Body of pancreas (tissue), 4 donors: ENCODE results near the gene ANAPC5.

Source experiments
- CTCF ChIP-seq, 7 experiments: fragments of 450-650 bp in 4 of 7; fragments of 200-600 bp in 3 of 7; sonication (generic) in 3 of 7; IDR thresholded peaks; one replicate each; pipeline ENCODE4 v1.5.1; 2016 to 2019; ENCODE audit warnings: antibody characterized with exemption in 7 of 7
- POLR2A ChIP-seq, 3 donors: fragments of 450-650 bp; IDR thresholded peaks; one replicate each; pipeline ENCODE4 v1.6.1; 2016; ENCODE audit warnings: antibody characterized with exemption in 3 of 3, mild to moderate bottlenecking in 2 of 3

DNA sequence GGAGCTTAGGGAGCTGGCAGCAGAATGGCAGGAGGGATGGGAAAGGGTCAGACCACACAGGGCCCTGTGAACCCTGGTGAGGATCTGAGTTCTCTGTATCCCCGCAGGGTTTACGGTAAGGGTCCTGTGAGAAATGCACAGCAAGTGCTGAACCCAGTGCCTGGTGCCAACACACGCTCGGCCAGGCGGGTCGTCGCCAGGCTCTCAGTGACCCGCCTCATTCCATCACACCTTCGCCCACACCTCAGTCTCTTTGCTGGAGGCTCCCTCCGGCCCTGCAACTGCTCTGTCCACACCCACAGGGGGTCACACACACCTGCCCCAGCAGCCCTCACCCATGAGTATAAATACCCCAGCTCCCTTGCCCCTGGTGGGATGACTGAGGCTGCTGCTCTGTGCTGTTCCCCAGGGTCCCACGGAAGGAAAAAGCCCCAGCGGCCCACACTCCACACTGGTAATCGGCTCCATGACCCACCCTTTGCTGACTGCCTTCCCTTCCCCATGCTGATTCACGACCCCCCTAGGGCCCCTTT, 78.8 kb downstream of the ANAPC5 start:
- no peak for TF ChIP-seq CTCF (IDR thresholded peaks at IDR 0.05)
- TF ChIP-seq POLR2A (IDR thresholded peaks at IDR 0.05) = no peak
